GM12878 (cell line): ENCODE data around the gene CEACAM6. TPM values are rescaled to one million over a fixed set of nuclear protein-coding genes. Genes with fewer than 3 reads are reported as not detected.

Experiments used
- ATAC-seq: fragments of 200-7000 bp; cut with Tn5 transposase; 3 replicates; pipeline ENCODE4 v1.9.1; 2020; ENCODE audit warnings: mild to moderate bottlenecking, moderate library complexity
- BruUV-seq: library from RNA; stranded (reverse); fragments of 400-500 nt; replicated peaks from 2 replicates; lab custom pipeline; 2021; lab: Mats Ljungman, UMichigan
- CTCF ChIA-PET: fragments of 300-600 bp; sonication (Branson Sonifier 250); formaldehyde crosslinking; extraction: SDS; loops from one replicate; lab custom pipeline; 2021; ENCODE audit warnings: inconsistent platforms; lab: Yijun Ruan, JAX
- POLR2A ChIA-PET: fragments of 350-600 bp; formaldehyde crosslinking; extraction: SDS; loops from one replicate; lab custom pipeline; 2021; ENCODE audit warnings: inconsistent platforms; lab: Charles Lee
- RAD21 ChIA-PET: fragments of 300-600 bp; sonication (Branson Sonifier 250); formaldehyde crosslinking; loops from one replicate; lab custom pipeline; 2023; ENCODE audit warnings: antibody characterized with exemption; ENCODE audit not compliant: unreplicated experiment; lab: Charles Lee
- SMC1A ChIA-PET: fragments of 300-600 bp; sonication (Branson Sonifier 250); formaldehyde crosslinking; loops from one replicate; lab custom pipeline; 2023; ENCODE audit not compliant: unreplicated experiment, uncharacterized antibody; lab: Charles Lee
- DNase-seq: peaks from one replicate; pipeline ENCODE4 v3.0.0-alpha.2; 2011; ENCODE audit warnings: low read depth, low spot score
- FAIRE-seq: peaks from 3 replicates; lab custom pipeline; 2011; peaks lifted over from hg19 to GRCh38; lab: Jason Lieb, UNC
- H2AFZ ChIP-seq: 2 replicates; pipeline ENCODE4 v1.6.0; 2011; ENCODE audit warnings: low read depth, low read length, control low read depth; ENCODE audit not compliant: control insufficient read depth
- H3K27ac ChIP-seq: 2 replicates; pipeline ENCODE4 v1.5.1; 2011; ENCODE audit warnings: control low read depth; ENCODE audit not compliant: control insufficient read depth, insufficient read depth
- H3K27me3 ChIP-seq, 2 experiments: replicated peaks in 1 of 2; 2 replicates each; pipeline versions ENCODE4 v1.6.0 to v1.6.1; 2011; ENCODE audit warnings: low read length in 1 of 2; ENCODE audit not compliant: control insufficient read depth in 2 of 2, insufficient read depth in 2 of 2
- H3K36me3 ChIP-seq, 2 experiments: 2 replicates each; pipeline ENCODE4 v1.5.1; 2011; ENCODE audit warnings: low read length in 1 of 2; ENCODE audit not compliant: control insufficient read depth in 2 of 2, insufficient read depth in 2 of 2
- H3K4me1 ChIP-seq: 2 replicates; pipeline ENCODE4 v1.6.1; 2011; ENCODE audit warnings: mild to moderate bottlenecking, low read length, moderate library complexity, mixed read lengths; ENCODE audit not compliant: control insufficient read depth, insufficient read depth
- H3K4me2 ChIP-seq: 2 replicates; pipeline ENCODE4 v1.6.0; 2011; ENCODE audit warnings: control low read depth; ENCODE audit not compliant: control insufficient read depth, insufficient read depth
- H3K4me3 ChIP-seq: fragments of 200-600 bp; sonication (generic); 2 replicates; pipeline ENCODE4 v1.5.1; 2016
- H3K79me2 ChIP-seq: 2 replicates; pipeline ENCODE4 v1.6.0; 2011; ENCODE audit warnings: low read length; ENCODE audit not compliant: control insufficient read depth, insufficient read depth
- H3K9ac ChIP-seq: 2 replicates; pipeline ENCODE4 v1.8.0; 2011; ENCODE audit warnings: low read length, control low read depth, mixed read lengths; ENCODE audit not compliant: control insufficient read depth, insufficient read depth
- H3K9me3 ChIP-seq: replicated peaks from 3 replicates; pipeline ENCODE4 v1.5.1; 2011; ENCODE audit warnings: mild to moderate bottlenecking, low read length; ENCODE audit not compliant: control insufficient read depth, insufficient read depth
- H4K20me1 ChIP-seq: 2 replicates; pipeline ENCODE4 v1.6.0; 2011; ENCODE audit not compliant: control insufficient read depth, insufficient read depth
- BCLAF1 ChIP-seq: fragments of 450-650 bp; IDR thresholded peaks from 2 replicates; pipeline ENCODE4 v1.6.1; 2017; ENCODE audit warnings: antibody characterized with exemption, mild to moderate bottlenecking, moderate library complexity
- CBX3 ChIP-seq: fragments of 200-600 bp; sonication (generic); IDR thresholded peaks from 2 replicates; pipeline ENCODE4 v1.6.1; 2016; ENCODE audit warnings: low read depth, borderline replicate concordance
- CHD2 ChIP-seq: IDR thresholded peaks from 2 replicates; pipeline ENCODE4 v1.6.1; 2011; ENCODE audit warnings: low read depth, low read length, improper control_type of control experiment, borderline replicate concordance
- CREB1 ChIP-seq: IDR thresholded peaks from 2 replicates; pipeline ENCODE4 v1.6.1; 2012; ENCODE audit warnings: low read depth, mild to moderate bottlenecking, inconsistent platforms
- IRF4 ChIP-seq: IDR thresholded peaks from 2 replicates; pipeline ENCODE4 v1.6.1; 2011; ENCODE audit warnings: low read depth, low read length
- KLF5 ChIP-seq: fragments of 450-650 bp; IDR thresholded peaks from 2 replicates; pipeline ENCODE4 v1.6.1; 2014; ENCODE audit warnings: mild to moderate bottlenecking; ENCODE audit not compliant: partially characterized antibody
- SP1 ChIP-seq: IDR thresholded peaks from one replicate; pipeline ENCODE4 v1.6.1; 2011; ENCODE audit warnings: low read depth, low read length
- SUPT20H ChIP-seq: IDR thresholded peaks from 2 replicates; pipeline ENCODE4 v1.6.1; 2011; ENCODE audit warnings: low read depth, mild to moderate bottlenecking, low read length, moderate library complexity, borderline replicate concordance; ENCODE audit not compliant: control insufficient read depth
- TARDBP ChIP-seq: IDR thresholded peaks from 2 replicates; pipeline ENCODE4 v1.6.1; 2016; ENCODE audit warnings: borderline replicate concordance
- TCF7 ChIP-seq: IDR thresholded peaks from 2 replicates; pipeline ENCODE4 v1.6.1; 2014; ENCODE audit warnings: antibody characterized with exemption, borderline replicate concordance
- ZNF622 ChIP-seq: fragments of 450-650 bp; IDR thresholded peaks from 2 replicates; pipeline ENCODE4 v1.6.1; 2017; ENCODE audit warnings: mild to moderate bottlenecking, inconsistent platforms
- ZNF687 ChIP-seq: fragments of 450-650 bp; IDR thresholded peaks from 2 replicates; pipeline ENCODE4 v1.6.1; 2017; ENCODE audit warnings: mild to moderate bottlenecking, moderate library complexity
- WGBS: methylation state at CpG from one replicate; pipeline ENCODE4 v1.1.6; 2016; ENCODE audit warnings: low lambda C conversion rate; ENCODE audit not compliant: insufficient replicate concordance, insufficient coverage; ENCODE audit errors: missing lambda C conversion rate; 5-methylcytosine and 5-hydroxymethylcytosine counted together
- in situ Hi-C: fragments of 300-500 bp; cut with MboI; formaldehyde crosslinking; loops from 9 replicates; pipeline ENCODE4 v1.14.3; 2018; ENCODE audit warnings: mixed read lengths
- intact Hi-C: fragments of 100-400 bp; cut with micrococcal nuclease; formaldehyde crosslinking; loops from one replicate; pipeline ENCODE4 v1.14.2; 2022; ENCODE audit not compliant: unreplicated experiment
- polyA plus RNA-seq, 11 experiments: library from polyadenylated mRNA; depleted of rRNA in 4 of 11; unstranded in 6 of 11; stranded (reverse) in 5 of 11; fragments of >200 nt; fragmentation: Nextera tagmentation in 4 of 11; fragmentation: Illumina TruSeq in 1 of 11; extraction: Ambion mirVana in 4 of 11; extraction: Trizol in 1 of 11; gene quantifications; 1 replicate in 1 of 11; 2 replicates in 10 of 11; pipeline versions ENCODE4 v1.2.1 to v1.2.3, GENCODE V29; 2011 to 2016; ENCODE audit warnings: inconsistent platforms in 2 of 11, missing spikeins in 2 of 11, low read depth in 1 of 11
- total RNA-seq, 4 experiments: library from RNA; depleted of rRNA in 3 of 4; stranded (reverse); fragments of >200 nt in 3 of 4; fragmentation: Illumina TruSeq in 1 of 4; extraction: Trizol in 1 of 4; gene quantifications; 2 replicates each; pipeline versions ENCODE4 v1.2.1 to v1.2.3, GENCODE V29; 2013 to 2021
- TF ChIP-seq, protein P1 (sequence below): fragments of 450-650 bp; IDR thresholded peaks from 2 replicates; pipeline ENCODE4 v1.6.1; 2016; ENCODE audit warnings: mild to moderate bottlenecking
- TF ChIP-seq, protein P2 (sequence below): IDR thresholded peaks from 2 replicates; pipeline ENCODE4 v1.6.1; 2012; ENCODE audit warnings: mild to moderate bottlenecking, low read depth, low read length

Gene CEACAM6
- total and polyA plus RNA-seq, 10 of the 15 experiments (the other 5 are each of a cell fraction or from before 2014, with no cell fraction given), result 0.26 TPM; not detected in 9

GRCh38 chr19:41758846-41759245 is 3.5 kb downstream of the CEACAM6 start:
- in situ Hi-C loops (no loop called here), intact Hi-C loops (no loop called here)
- H3K79me2 ChIP-seq, result no peaks in the 10 kb centered on the region
- RAD21 ChIA-PET, result no interaction called here
- no peak overlapping the region for H3K9ac ChIP-seq
- H2AFZ ChIP-seq, result no peak overlapping the region
- H4K20me1 ChIP-seq, result no peaks in the 10 kb centered on the region
- ATAC-seq (no peak), FAIRE-seq (no peak), DNase-seq (no peak)
- H3K9me3 ChIP-seq, result no peaks in the 10 kb centered on the region
- WGBS, result 32% methylated on average over 9 of the region's 9 CpGs
- no TSS peak for BruUV-seq
- no peak overlapping the region for H3K27ac ChIP-seq
- no peak overlapping the region for H3K4me3 ChIP-seq
- POLR2A ChIA-PET, result no interaction called here
- no peaks in the 10 kb centered on the region; a peak in 2 of 4 replicates for H3K27me3 ChIP-seq
- no peaks in the 10 kb centered on the region for H3K4me1 ChIP-seq
- CTCF ChIA-PET, result no interaction called here
- SMC1A ChIA-PET, result no interaction called here
- H3K4me2 ChIP-seq, result no peak overlapping the region
- H3K36me3 ChIP-seq, result no peaks in the 10 kb centered on the region
- TF ChIP-seq TCF7 (no peak), ZNF622 (no peak), SUPT20H (no peak), SP1 (no peak), CHD2 (no peak), IRF4 (no peak), BCLAF1 (no peak), TARDBP (no peak), CREB1 (no peak), CBX3 (no peak), KLF5 (no peak), ZNF687 (no peak)
- TF ChIP-seq, protein P1, sequence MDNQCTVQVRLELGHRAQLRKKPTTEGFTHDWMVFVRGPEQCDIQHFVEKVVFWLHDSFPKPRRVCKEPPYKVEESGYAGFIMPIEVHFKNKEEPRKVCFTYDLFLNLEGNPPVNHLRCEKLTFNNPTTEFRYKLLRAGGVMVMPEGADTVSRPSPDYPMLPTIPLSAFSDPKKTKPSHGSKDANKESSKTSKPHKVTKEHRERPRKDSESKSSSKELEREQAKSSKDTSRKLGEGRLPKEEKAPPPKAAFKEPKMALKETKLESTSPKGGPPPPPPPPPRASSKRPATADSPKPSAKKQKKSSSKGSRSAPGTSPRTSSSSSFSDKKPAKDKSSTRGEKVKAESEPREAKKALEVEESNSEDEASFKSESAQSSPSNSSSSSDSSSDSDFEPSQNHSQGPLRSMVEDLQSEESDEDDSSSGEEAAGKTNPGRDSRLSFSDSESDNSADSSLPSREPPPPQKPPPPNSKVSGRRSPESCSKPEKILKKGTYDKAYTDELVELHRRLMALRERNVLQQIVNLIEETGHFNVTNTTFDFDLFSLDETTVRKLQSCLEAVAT, result no peak
- TF ChIP-seq, protein P2, sequence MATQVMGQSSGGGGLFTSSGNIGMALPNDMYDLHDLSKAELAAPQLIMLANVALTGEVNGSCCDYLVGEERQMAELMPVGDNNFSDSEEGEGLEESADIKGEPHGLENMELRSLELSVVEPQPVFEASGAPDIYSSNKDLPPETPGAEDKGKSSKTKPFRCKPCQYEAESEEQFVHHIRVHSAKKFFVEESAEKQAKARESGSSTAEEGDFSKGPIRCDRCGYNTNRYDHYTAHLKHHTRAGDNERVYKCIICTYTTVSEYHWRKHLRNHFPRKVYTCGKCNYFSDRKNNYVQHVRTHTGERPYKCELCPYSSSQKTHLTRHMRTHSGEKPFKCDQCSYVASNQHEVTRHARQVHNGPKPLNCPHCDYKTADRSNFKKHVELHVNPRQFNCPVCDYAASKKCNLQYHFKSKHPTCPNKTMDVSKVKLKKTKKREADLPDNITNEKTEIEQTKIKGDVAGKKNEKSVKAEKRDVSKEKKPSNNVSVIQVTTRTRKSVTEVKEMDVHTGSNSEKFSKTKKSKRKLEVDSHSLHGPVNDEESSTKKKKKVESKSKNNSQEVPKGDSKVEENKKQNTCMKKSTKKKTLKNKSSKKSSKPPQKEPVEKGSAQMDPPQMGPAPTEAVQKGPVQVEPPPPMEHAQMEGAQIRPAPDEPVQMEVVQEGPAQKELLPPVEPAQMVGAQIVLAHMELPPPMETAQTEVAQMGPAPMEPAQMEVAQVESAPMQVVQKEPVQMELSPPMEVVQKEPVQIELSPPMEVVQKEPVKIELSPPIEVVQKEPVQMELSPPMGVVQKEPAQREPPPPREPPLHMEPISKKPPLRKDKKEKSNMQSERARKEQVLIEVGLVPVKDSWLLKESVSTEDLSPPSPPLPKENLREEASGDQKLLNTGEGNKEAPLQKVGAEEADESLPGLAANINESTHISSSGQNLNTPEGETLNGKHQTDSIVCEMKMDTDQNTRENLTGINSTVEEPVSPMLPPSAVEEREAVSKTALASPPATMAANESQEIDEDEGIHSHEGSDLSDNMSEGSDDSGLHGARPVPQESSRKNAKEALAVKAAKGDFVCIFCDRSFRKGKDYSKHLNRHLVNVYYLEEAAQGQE, result no peak
